ENCODE results near the gene RAB15. TPM values are rescaled to one million over a fixed set of nuclear protein-coding genes. Genes with fewer than 3 reads are reported as not detected.

RAB15 gene
- total and polyA plus RNA-seq, 2 donors (not counting 3 experiments of a cell fraction or from before 2014, with no cell fraction given): 24.9 to 33.3 TPM

DNA sequence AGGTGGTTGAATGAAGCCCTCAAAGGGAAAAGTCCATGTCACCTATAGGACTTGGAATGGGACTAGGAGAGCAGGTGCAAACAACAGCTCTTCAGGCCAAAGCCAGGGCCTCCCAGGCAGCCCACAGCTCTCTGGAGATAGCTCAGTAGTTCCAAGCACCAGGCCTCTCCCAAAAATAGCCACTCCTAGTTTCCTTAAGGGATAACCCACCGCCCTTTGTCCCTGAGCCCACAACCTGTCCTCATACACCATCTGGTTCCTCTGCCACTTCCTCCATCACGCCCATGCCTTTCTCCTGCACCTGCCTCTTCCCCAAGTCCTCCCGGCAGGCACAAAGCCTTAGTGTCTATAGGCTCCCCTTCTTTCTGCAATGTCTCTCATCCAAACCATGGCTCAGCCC lies 2.1 kb downstream of the RAB15 start:
- FAIRE-seq: no peak
- H3K9ac ChIP-seq (replicated peaks; ENCODE audit: extremely low read depth, insufficient read depth, low read length): no peak overlapping the region
- no TSS peak for BruUV-seq (replicated peaks)
- H3K36me3 ChIP-seq (ENCODE audit: control insufficient read depth in 2 of 2, extremely low read depth in 1 of 2, insufficient read depth in 2 of 2, low read length in 2 of 2): no peaks in the 10 kb centered on the region
- H2AFZ ChIP-seq (ENCODE audit: low read depth, low read length): no peak overlapping the region
- no peak overlapping the region for H3K4me2 ChIP-seq (ENCODE audit: insufficient read depth, low read length)
- dilution Hi-C loops (cut with MboI; ENCODE audit: extremely low pct_ligation_motif_present, low sequenced_read_pairs): no loop called here
- TF ChIP-seq JUN (IDR thresholded peaks at IDR 0.05; ENCODE audit: borderline replicate concordance, insufficient read depth, insufficient read length, low read depth): no peak
- TF ChIP-seq GATA2 (IDR thresholded peaks at IDR 0.05; ENCODE audit: insufficient read depth, insufficient read length, low read depth, low read length): no peak
- TF ChIP-seq EZH2 (IDR thresholded peaks at IDR 0.05; ENCODE audit: borderline replicate concordance, low read depth, low read length, severe bottlenecking): no peak
- TF ChIP-seq, protein P1, sequence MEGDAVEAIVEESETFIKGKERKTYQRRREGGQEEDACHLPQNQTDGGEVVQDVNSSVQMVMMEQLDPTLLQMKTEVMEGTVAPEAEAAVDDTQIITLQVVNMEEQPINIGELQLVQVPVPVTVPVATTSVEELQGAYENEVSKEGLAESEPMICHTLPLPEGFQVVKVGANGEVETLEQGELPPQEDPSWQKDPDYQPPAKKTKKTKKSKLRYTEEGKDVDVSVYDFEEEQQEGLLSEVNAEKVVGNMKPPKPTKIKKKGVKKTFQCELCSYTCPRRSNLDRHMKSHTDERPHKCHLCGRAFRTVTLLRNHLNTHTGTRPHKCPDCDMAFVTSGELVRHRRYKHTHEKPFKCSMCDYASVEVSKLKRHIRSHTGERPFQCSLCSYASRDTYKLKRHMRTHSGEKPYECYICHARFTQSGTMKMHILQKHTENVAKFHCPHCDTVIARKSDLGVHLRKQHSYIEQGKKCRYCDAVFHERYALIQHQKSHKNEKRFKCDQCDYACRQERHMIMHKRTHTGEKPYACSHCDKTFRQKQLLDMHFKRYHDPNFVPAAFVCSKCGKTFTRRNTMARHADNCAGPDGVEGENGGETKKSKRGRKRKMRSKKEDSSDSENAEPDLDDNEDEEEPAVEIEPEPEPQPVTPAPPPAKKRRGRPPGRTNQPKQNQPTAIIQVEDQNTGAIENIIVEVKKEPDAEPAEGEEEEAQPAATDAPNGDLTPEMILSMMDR (IDR thresholded peaks at IDR 0.05; ENCODE audit: extremely low read depth in 1 of 2, insufficient read depth in 1 of 2, low read depth in 1 of 2, low read length in 2 of 2): no peak
- no peaks in the 10 kb centered on the region for H3K9me3 ChIP-seq (replicated peaks; ENCODE audit: control insufficient read depth, insufficient read depth, low read length)
- ChIA-PET POLR2A (no interaction called here), CTCF (interaction anchor here (1.7 to 2.5 kb wide), 3 partner anchors 11 to 59 kb away, joined by 5 to 7 read pairs (median 6); partner anchors contain the start of gene FNTB)
- H4K20me1 ChIP-seq (replicated peaks; ENCODE audit: control insufficient read depth, extremely low read depth, insufficient read depth, low read length): no peaks in the 10 kb centered on the region
- peaks cover 14% of the 10 kb centered on the region for H3K4me1 ChIP-seq (ENCODE audit: control insufficient read depth, extremely low read depth, insufficient read depth, low read length)
- no peak for DNase-seq (ENCODE audit: low read depth, low spot score)
- no peaks in the 10 kb centered on the region for H3K79me2 ChIP-seq (ENCODE audit: control insufficient read depth, insufficient read depth, low read length)
- H3K27me3 ChIP-seq (ENCODE audit: control insufficient read depth in 2 of 2, insufficient read depth in 2 of 2, low read length in 2 of 2): no peaks in the 10 kb centered on the region
- H3K9me1 ChIP-seq (replicated peaks; ENCODE audit: control insufficient read depth, extremely low read depth, insufficient read depth, low read length): no peaks in the 10 kb centered on the region
- intact Hi-C loops (cut with micrococcal nuclease): no loop called here
- no peak overlapping the region for H3K27ac ChIP-seq (ENCODE audit: insufficient read depth, low read depth, low read length)
- no peak overlapping the region for H3K4me3 ChIP-seq (replicated peaks in 1 of 3; ENCODE audit: insufficient read depth in 1 of 3, low read depth in 1 of 3, low read length in 3 of 3)

DNA sequence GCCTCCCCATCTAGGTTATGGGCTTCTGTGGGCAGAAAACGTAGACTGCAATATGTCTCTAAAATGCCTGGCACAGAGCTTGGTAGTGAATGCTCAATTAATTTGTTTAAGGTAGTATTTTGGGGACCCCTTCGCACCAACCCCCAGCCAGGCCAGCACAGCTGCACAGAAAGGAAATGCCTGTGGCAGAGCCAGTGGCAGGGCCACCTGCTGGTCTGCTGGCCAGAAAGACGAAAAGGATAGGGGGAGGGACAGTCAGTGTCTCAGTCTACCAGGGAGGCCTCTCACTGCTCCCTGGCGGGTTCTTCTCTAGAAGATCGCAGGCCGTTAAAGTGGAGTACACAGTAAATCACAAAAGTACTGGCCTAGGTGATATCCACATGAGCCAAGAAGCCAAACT lies 3.5 kb downstream of the RAB15 start:
- H3K79me2 ChIP-seq (ENCODE audit: control insufficient read depth, insufficient read depth, low read length): no peaks in the 10 kb centered on the region
- no peak overlapping the region for H3K9ac ChIP-seq (replicated peaks; ENCODE audit: extremely low read depth, insufficient read depth, low read length)
- intact Hi-C loops (cut with micrococcal nuclease): no loop called here
- no TSS peak for BruUV-seq (replicated peaks)
- H3K27me3 ChIP-seq (ENCODE audit: control insufficient read depth in 2 of 2, insufficient read depth in 2 of 2, low read length in 2 of 2): no peaks in the 10 kb centered on the region
- H3K27ac ChIP-seq (ENCODE audit: insufficient read depth, low read depth, low read length): no peak overlapping the region
- no peak for FAIRE-seq
- no peak overlapping the region for H3K4me3 ChIP-seq (replicated peaks in 1 of 3; ENCODE audit: insufficient read depth in 1 of 3, low read depth in 1 of 3, low read length in 3 of 3)
- no peaks in the 10 kb centered on the region for H3K9me3 ChIP-seq (replicated peaks; ENCODE audit: control insufficient read depth, insufficient read depth, low read length)
- POLR2A ChIA-PET: no interaction called here
- H3K4me2 ChIP-seq (ENCODE audit: insufficient read depth, low read length): no peak overlapping the region
- CTCF ChIA-PET: interaction anchor here (1.1 to 2.5 kb wide), 2 partner anchors 18 to 52 kb away, joined by 3 to 6 read pairs; partner anchors contain the start of gene FNTB
- H4K20me1 ChIP-seq (replicated peaks; ENCODE audit: control insufficient read depth, extremely low read depth, insufficient read depth, low read length): no peaks in the 10 kb centered on the region
- H3K4me1 ChIP-seq (ENCODE audit: control insufficient read depth, extremely low read depth, insufficient read depth, low read length): peaks cover 14% of the 10 kb centered on the region
- TF ChIP-seq FOS (IDR thresholded peaks at IDR 0.05; ENCODE audit: borderline replicate concordance, insufficient read depth, low read length): no peak
- TF ChIP-seq JUN (IDR thresholded peaks at IDR 0.05; ENCODE audit: borderline replicate concordance, insufficient read depth, insufficient read length, low read depth): no peak
- no peak overlapping the region for H2AFZ ChIP-seq (ENCODE audit: low read depth, low read length)
- no peak for DNase-seq (ENCODE audit: low read depth, low spot score)
- H3K9me1 ChIP-seq (replicated peaks; ENCODE audit: control insufficient read depth, extremely low read depth, insufficient read depth, low read length): no peaks in the 10 kb centered on the region
- H3K36me3 ChIP-seq (ENCODE audit: control insufficient read depth in 2 of 2, extremely low read depth in 1 of 2, insufficient read depth in 2 of 2, low read length in 2 of 2): no peaks in the 10 kb centered on the region
- dilution Hi-C loops (cut with MboI; ENCODE audit: extremely low pct_ligation_motif_present, low sequenced_read_pairs): no loop called here

Measured in endothelial cell of umbilical vein (primary cell).